ENCODE data around the gene KIF5C.

DNA sequence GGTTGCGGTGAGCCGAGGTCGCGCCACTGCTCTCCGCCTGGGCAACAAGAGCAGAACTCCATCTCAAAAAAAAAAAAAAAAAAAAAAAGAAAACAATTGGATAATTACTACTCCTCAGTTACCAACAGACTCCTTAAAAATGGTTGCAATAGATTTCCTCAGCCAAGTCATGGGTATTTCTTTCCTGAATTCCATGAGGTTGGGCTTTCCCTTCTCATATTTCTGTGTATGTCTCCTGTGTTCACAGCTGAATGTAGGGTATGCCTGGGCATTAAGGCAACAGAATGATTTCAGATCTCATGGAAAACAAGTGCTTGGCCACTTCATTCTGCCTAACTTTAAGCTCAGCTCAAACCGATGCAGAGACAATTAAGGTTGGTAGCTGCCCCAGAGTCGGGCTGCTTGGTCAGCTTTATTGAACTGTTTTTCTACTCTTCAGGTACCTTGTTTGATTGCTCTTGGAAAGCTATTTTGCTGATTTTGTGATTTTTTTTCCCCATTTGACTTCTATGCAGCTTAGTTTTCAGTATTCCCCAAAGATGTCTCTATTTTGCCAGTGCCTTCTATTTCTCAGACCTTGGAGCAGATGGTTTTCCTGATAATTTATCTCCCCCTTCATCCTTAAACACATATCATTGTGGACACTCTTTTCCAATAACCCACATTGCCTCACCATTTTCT, 24.8 kb downstream of the KIF5C start:
- TF ChIP-seq, protein P1, sequence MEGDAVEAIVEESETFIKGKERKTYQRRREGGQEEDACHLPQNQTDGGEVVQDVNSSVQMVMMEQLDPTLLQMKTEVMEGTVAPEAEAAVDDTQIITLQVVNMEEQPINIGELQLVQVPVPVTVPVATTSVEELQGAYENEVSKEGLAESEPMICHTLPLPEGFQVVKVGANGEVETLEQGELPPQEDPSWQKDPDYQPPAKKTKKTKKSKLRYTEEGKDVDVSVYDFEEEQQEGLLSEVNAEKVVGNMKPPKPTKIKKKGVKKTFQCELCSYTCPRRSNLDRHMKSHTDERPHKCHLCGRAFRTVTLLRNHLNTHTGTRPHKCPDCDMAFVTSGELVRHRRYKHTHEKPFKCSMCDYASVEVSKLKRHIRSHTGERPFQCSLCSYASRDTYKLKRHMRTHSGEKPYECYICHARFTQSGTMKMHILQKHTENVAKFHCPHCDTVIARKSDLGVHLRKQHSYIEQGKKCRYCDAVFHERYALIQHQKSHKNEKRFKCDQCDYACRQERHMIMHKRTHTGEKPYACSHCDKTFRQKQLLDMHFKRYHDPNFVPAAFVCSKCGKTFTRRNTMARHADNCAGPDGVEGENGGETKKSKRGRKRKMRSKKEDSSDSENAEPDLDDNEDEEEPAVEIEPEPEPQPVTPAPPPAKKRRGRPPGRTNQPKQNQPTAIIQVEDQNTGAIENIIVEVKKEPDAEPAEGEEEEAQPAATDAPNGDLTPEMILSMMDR (IDR thresholded peaks at IDR 0.05; ENCODE audit: borderline replicate concordance, extremely low read depth, low read length, poor library complexity, severe bottlenecking): no peak
- no peak for TF ChIP-seq EZH2 (IDR thresholded peaks at IDR 0.05; ENCODE audit: borderline replicate concordance, low read depth, low read length, severe bottlenecking)
